Sciatic nerve (tissue), 2 donors: ENCODE measurements around the gene SOX8. TPM values are rescaled to one million over a fixed set of nuclear protein-coding genes. Genes with fewer than 3 reads are reported as not detected.
"Not testable (repeated sequence)": the region's sequence is repeated elsewhere in the genome, so short reads cannot be mapped to it uniquely, and the experiment has no call there.

Source experiments
- ATAC-seq: fragments of 200-7000 bp; cut with Tn5 transposase; one replicate; pipeline ENCODE4 v1.9.1; 2020; ENCODE audit warnings: mild to moderate bottlenecking, moderate library complexity
- DNase-seq: peaks from one replicate; pipeline ENCODE4 v3.0.0-alpha.2; 2020; ENCODE audit warnings: low spot score
- intact Hi-C: fragments of 100-400 bp; cut with DNase I; formaldehyde crosslinking; loops from one replicate; pipeline ENCODE4 v1.14.2; 2022
- total RNA-seq: library from RNA; stranded (reverse); fragmentation: NEBNext Ultra II Directional; extraction: Animal tissue kit (Norgen Biotek cat#: 25700); gene quantifications from one replicate; pipeline ENCODE4 v1.2.1, GENCODE V29; 2021
- donor health status: DM: no; HTN: no; CAD: no.
- donor health status: DM: no; HTN: no; CAD: no.

Gene SOX8
- total RNA-seq, 1 donor from 2014 or later: 57.7 TPM

- DNase-seq (no peak), ATAC-seq (peak; percentile 26)
- intact Hi-C loops: no loop called here
Measured at GRCh38 chr16:951660-952301, 29.8 kb upstream of the SOX8 start.

- DNase-seq: no peak
- peak; percentile 13 for ATAC-seq
- intact Hi-C loops: no loop called here
Measured at GRCh38 chr16:952321-952720, 29.2 kb upstream of the SOX8 start.

DNA sequence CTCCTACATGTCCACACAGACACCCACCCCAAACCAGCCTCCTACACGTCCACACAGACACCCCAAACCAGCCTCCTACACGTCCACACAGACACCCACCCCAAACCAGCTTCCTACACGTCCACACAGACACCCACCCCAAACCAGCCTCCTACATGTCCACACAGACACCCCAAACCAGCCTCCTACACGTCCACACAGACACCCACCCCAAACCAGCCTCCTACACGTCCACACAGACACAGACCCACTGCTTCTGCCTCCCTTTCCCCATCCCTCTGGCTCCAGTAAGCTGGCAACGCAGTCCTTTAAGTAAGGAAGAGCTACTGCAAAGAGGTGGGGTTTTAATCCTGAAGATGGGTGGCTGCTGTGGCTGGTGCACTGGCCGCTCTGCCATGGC lies 27.8 kb upstream of the SOX8 start:
- ATAC-seq, intact Hi-C loops, DNase-seq: not testable (repeated sequence)

- ATAC-seq, DNase-seq, intact Hi-C loops: not testable (repeated sequence)
Measured at GRCh38 chr16:955766-956165, 25.8 kb upstream of the SOX8 start.

DNA sequence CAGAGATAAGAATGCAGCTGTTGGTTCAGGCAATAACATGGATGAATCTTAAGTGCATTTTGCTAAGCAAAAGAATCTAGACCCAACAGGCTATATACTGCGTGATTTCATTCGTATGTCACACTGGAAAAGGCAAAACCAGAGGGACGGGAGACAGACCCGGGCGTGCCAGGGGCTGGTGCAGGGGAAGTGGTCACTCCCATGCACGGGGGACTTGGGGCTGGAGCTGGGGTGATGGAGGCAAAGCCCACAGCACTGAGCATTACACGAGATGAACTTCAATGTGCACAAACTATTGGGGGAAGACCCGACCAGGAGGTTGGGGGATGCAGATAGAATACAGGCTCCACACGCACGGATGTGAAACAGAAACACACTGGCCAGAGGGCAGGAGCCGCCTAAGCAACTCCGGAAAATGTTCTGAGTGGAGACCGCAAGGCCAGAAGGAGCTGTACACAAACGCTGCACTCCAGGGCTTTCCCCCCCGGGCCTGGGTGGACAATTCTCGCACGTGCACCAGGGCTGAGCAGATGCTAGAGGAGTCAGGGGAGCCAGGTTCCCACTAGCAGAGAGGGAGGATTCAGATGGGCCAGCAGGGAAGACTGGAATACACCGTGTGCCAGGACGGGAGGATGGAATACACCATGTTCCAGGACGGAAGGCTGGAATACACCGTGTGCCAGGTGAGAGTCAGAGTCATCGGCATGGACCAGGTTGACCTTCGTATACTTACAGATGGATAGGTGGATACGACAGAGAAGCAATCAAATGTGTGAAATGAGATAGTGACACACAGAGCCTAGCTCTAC lies 22.1 kb upstream of the SOX8 start:
- intact Hi-C loops: loop anchor here (10.0 kb wide), 1 partner anchor 65 kb away; no protein-coding TSS in a partner anchor
- DNase-seq (no peak), ATAC-seq (peak; percentile 36)

- DNase-seq: no peak
- intact Hi-C loops: loop anchor here (10.0 kb wide), 1 partner anchor 68 kb away; no protein-coding TSS in a partner anchor
- ATAC-seq: no peak
Measured at GRCh38 chr16:962366-962765, 19.2 kb upstream of the SOX8 start.

- intact Hi-C loops: loop anchor here (10.0 kb wide), 1 partner anchor 68 kb away; no protein-coding TSS in a partner anchor
- ATAC-seq (no peak), DNase-seq (no peak)
Measured at GRCh38 chr16:962901-963814, 18.4 kb upstream of the SOX8 start.

- DNase-seq: no peak
- peak; percentile 35 for ATAC-seq
- intact Hi-C loops: loop anchor here (10.0 kb wide), 1 partner anchor 69 kb away; no protein-coding TSS in a partner anchor
Measured at GRCh38 chr16:963913-964312, 17.7 kb upstream of the SOX8 start.

DNA sequence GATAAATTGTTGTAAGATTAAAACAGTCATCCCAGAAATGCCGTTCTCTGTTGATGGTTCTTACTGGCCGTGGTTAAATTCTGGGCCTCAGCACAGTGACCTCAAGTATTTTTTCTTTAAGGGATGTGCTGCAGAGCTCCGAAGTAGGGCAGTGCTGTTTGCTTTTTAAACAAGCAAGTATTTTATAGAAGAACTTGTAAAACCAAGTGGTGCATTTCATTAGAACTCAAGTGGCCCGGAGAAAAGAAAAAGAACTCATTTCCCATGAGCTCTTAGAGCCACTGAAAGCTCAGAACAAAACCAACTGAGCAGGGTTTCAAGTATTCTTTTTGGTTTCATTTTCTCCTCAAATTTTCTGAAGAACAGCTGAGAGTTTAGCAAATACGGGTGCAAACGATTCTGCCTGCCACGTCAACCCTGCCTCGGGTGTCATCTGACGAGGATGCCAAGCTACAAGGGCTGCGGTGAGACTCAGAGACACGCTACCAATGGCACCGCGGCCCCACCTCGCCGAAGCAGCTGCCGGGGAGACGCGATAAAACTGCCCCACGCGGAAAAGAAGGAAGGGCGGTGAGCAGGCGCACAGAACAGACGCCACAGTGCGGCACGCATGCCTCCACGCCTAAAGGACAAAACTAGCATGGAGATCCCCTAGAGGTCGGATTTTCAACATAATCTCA lies 17.1 kb upstream of the SOX8 start:
- intact Hi-C loops: loop anchor here (10.0 kb wide), 1 partner anchor 70 kb away; no protein-coding TSS in a partner anchor
- ATAC-seq (peak; percentile 11), DNase-seq (no peak)

GRCh38 chr16:965036-965395 lies 16.6 kb upstream of the SOX8 start:
- ATAC-seq: no peak
- intact Hi-C loops: loop anchor here (10.0 kb wide), 1 partner anchor 70 kb away; no protein-coding TSS in a partner anchor
- no peak for DNase-seq

- intact Hi-C loops: loop anchor here (10.0 kb wide), 1 partner anchor 71 kb away; no protein-coding TSS in a partner anchor
- ATAC-seq (no peak), DNase-seq (no peak)
Measured at GRCh38 chr16:965487-965886, 16.1 kb upstream of the SOX8 start.

DNA sequence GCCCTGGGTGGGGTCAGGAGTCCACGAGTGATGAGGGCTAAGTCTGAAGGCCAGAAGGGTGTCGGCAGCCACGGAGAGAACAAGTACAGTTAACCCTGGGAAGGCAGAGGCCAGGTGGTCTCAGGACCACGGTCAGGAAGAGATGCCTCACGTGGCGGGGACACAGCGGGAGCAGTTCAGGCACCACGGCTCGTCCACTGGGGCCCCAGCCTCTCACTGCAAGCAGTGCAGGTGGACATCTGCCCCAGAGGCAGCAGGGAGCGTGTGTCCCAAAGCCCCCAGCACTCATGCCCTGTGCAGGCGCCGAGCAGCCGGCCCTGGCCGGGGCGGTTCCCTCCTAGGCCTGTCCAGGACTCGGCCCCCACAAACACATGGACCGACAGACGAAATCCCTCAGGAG lies 15.5 kb upstream of the SOX8 start:
- DNase-seq (no peak), ATAC-seq (no peak)
- intact Hi-C loops: loop anchor here (10.0 kb wide), 1 partner anchor 71 kb away; no protein-coding TSS in a partner anchor

DNA sequence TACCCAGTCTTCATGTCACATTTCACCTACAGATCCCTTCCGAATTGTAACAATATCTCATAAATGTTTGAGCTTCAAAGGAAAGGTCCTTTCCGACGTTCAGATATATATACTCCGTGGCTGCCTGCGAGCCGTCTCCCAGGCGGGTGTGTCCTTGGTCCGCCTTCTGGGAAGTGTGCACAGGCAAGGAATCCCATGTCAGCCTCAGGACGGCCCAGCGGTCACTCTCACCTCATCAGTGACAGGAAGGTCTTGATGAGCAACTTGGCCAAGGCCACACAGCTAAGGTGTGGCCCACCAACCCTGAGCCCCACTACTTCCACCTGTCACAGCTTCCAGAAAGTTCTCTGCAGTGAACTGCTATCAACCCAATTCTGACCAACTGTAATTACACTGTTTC lies 15.1 kb upstream of the SOX8 start:
- ATAC-seq: no peak
- no peak for DNase-seq
- intact Hi-C loops: loop anchor here (10.0 kb wide), 1 partner anchor 72 kb away; no protein-coding TSS in a partner anchor

- ATAC-seq: no peak
- intact Hi-C loops: loop anchor here (10.0 kb wide), 1 partner anchor 72 kb away; no protein-coding TSS in a partner anchor
Measured at GRCh38 chr16:967077-967541, 14.5 kb upstream of the SOX8 start.

GRCh38 chr16:967546-968295 lies 13.8 kb upstream of the SOX8 start:
- ATAC-seq: no peak

More at GRCh38 chr16:967077-967541, 14.5 kb upstream of the SOX8 start:
- DNase-seq: no peak

GRCh38 chr16:968620-969019 lies 12.9 kb upstream of the SOX8 start:
- DNase-seq (no peak), ATAC-seq (no peak)
- intact Hi-C loops: loop anchor here (10.0 kb wide), 1 partner anchor 74 kb away; no protein-coding TSS in a partner anchor

More at GRCh38 chr16:967546-968295, 13.8 kb upstream of the SOX8 start:
- no peak for DNase-seq
- intact Hi-C loops: loop anchor here (10.0 kb wide), 1 partner anchor 73 kb away; no protein-coding TSS in a partner anchor
